Right ventricle myocardium inferior (tissue), 1 donor: ENCODE measurements around the gene APOBEC3B. TPM values are rescaled to one million over a fixed set of nuclear protein-coding genes. Genes with fewer than 3 reads are reported as not detected.
"Not testable (repeated sequence)": the region's sequence is repeated elsewhere in the genome, so short reads cannot be mapped to it uniquely, and the experiment has no call there.

ENCODE experiments used
- ATAC-seq: fragments of 200-7000 bp; cut with Tn5 transposase; one replicate; pipeline ENCODE4 v1.9.1; 2020; ENCODE audit warnings: mild to moderate bottlenecking, moderate library complexity
- DNase-seq: peaks from one replicate; pipeline ENCODE4 v3.0.0; 2021; ENCODE audit errors: missing footprints
- intact Hi-C: fragments of 100-400 bp; cut with DNase I; formaldehyde crosslinking; loops from one replicate; pipeline ENCODE4 v1.11.0; 2022
- total RNA-seq: library from RNA; stranded (reverse); fragmentation: NEBNext Ultra II Directional; extraction: Animal tissue kit (Norgen Biotek cat#: 25700); gene quantifications from one replicate; pipeline ENCODE4 v1.2.1, GENCODE V29; 2021
- donor health status: DM: no; HTN: yes; CAD: no; lungs with severe emphysema.

Gene APOBEC3B
- total RNA-seq, 1 donor from 2014 or later, result 0.78 TPM

DNA sequence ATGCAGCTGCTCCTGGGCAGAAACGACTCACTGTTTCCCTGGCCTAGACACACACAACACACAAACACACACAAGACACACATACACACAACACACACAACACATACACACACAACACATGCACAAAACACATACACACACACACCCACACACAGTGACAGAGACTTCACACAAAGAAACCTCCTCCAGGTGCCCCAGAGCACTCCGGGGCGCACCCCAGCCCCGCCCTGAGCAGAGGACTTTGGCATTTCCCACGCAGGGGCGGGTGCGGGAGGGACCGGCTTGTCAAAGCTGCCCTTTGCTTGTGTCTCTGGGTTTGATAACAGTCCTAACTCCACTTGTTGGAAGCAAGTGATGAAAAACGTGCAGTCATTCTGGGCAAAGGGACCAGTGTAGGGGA, 18.3 kb upstream of the APOBEC3B start:
- intact Hi-C loops, result no loop called here
- DNase-seq (no peak), ATAC-seq (no peak)

DNA sequence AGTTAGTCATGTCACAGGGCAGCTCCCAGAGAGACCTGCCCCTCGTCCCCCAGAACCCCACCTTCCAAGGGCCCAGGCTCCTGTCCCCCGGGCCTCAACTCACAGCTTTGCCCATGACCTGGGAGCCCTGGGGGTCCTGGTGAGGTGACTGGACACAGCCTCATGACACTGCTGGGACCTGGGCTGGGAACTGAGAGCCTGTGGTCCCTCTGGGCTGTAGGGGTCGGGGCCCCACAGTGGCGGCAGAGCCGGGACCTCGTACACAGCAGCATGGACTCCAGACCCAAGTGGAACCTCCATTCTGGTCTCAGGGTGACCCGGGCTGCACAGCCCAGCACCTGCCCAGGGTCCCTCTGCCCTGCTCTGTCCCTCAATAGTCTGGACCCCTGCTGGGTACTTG, 17.8 kb upstream of the APOBEC3B start:
- intact Hi-C loops, result no loop called here
- DNase-seq, result no peak
- ATAC-seq, result no peak

DNA sequence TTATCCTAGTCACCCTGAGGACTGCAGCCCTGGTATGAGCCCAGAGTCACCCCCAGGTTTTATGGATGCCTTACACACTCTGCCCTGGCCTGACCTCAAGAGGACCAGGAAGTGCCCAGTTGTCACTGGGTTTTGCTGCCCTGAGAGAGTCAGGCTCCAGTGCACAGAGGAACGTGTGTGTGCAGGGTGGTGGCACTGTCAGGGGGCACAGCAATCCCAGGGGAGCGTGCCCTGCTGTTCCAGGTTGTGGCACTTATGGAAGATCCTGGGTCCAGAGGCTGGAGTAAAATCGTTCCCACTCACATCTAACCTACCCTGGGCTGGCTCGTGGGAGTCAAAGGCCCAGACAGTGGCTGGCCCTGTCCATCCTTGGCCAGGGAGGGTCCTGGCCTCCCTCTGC, 17.2 kb upstream of the APOBEC3B start:
- ATAC-seq, result no peak
- intact Hi-C loops, result no loop called here
- no peak for DNase-seq

DNA sequence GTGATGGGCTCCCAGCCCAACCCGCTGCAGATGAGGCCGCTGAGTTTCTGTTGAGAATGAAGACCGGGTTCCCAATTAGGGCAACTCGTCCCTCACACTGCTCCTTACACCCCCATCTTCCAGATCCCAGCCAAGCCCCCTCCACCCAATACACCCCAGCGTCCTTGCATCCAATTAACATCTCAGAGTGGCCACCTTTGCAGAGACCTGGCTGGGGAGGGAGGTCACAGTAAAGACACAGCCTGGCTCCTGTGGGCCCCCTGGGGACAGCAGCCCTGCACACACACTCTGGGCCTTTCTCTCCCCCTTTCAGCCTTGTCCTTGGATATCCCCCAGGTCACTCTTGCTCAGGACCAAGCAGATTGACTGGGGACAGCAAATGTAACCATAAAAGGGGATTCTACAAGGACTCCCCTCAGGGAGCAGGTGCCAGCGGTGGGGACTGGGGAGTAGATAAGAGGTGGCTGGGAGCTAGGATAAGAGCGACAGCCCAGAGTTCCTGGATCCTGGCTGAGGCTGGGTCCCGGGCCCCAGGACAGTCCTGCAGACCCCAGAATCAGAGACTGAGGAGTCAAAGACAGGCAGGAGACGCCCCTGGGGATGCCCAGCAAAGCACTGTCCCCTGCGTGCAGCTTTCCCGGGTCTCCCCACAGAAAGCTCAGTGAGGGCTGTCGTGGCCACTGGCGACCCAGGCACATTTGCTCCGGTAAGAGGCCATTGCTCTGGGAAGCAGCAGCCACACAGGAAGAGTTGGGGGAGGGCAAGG, 16.4 kb upstream of the APOBEC3B start:
- intact Hi-C loops, result no loop called here
- ATAC-seq, result no peak
- no peak for DNase-seq

DNA sequence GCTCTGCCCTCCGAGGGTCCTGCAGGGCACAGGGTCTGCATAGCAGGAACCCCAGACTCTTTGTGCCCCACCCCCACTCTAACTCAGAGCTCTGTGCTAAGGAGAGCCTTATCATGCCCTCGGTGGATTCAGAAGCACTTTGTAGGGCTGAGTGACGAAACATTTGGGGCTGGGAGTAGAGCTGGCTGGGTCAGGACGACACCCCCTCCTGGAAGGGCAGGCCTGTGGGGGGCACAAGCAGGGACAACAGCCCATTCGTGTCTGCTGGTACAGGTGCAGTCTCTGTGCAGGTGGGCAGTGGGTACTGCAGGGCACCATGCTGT, 15.8 kb upstream of the APOBEC3B start:
- no peak for ATAC-seq
- no peak for DNase-seq
- intact Hi-C loops, result no loop called here

DNA sequence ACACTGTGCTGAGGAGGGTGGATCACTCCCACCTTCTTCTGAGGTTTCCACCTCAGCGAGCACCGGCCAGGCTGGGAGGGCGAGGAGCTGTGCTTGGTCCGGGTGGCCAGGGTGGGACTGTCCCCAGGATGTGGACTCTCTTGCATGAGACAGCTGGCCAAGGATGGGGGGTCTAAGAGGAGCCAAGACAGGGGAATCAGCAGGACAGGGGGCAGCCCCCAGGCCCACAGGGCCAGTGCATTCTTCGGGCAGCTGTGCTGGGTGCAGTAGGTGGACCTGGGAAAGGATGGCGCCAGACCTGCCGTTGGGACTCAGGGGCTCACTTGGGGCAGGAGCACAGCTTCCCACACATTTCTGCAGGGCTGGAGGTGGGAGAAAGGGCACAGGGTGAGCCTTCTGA, 15.2 kb upstream of the APOBEC3B start:
- intact Hi-C loops, result no loop called here
- DNase-seq (no peak), ATAC-seq (no peak)

DNA sequence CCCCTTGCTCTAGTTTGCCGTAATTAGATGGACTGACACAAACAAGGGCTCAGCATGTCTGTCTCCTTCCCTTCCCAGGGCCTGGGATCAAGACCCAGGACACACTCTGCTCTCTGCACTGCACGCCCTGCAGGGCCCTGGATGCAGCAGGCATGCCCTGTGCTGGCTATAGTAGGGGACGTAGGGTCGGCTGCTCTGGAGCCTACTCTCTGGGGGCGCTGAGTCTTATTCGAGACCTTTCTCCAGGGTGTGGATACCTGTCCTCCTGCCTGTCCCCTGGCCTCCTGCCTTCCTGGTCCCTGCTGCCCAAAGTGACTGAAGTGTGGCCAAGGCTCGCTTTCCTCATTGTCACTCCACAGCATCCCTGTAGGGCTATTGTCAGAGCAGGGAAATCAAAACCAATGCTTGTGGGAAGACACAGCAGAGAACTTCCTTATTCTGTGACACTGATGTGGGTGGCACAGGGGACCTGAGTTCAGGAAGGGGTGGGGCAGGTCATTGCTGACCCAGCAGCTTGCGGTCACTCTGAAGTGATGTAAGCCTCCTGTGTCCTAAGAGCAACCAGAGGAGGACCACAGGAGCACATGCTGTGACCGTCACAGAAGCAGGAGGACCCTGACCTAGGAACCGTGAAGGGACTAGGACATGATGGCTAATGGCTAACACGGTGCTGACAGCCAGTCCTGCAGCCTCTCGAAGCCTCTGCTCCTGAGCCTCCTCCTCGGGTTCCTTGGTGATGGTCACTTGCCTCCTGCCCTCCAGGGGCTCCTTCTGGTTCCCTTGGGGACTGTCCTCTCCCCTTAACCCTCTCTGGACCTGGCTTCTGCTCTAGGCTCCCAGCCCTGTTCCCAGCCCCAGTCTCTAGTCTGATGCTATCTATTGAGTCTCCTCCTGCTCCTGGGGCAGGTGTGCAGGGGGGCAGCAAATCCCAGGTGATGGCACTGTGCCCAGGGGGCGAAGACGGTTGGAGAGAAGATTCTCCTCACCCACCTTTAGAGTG, 14.4 kb upstream of the APOBEC3B start:
- intact Hi-C loops, result no loop called here
- ATAC-seq, result peak; percentile 20
- DNase-seq, result no peak

DNA sequence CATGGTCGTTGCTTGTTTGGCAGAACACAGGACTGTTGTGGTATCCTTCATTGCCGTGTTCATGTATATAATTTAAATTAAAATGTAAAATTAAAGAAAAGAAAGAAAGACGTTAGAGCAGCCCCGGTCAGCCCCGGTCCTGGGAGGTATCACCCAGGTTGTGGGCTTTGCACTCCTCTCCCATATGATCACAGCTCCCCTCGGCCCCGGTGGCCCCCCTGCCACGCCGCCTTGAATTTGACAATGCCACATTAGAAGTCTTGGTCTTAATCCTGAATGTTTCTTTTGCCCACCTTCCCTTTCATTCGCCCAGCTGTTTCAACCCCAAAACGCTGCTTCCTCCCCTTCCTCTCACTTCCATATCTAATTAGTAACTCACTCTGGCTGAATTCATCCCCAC, 13.3 kb upstream of the APOBEC3B start:
- DNase-seq, result no peak
- no peak for ATAC-seq
- intact Hi-C loops, result no loop called here

DNA sequence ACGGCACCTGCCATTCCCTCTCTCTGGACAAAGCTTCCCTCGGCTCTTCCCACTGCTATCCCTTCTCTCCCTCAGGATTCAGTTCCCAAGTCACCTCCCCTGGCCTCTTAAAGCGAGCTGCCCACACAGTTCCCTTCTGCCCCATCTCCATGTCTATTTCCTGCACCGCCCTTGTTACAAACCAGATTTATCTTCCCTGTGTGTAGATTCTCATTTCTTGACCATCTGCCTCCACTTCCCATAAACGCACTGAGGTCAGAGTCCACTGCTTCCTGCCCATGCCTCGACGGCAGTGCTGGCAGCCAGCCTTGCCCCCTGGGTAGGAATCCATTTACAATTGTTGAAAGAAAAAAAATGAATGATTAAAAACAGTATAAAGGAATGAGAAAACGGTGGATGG, 11.6 kb upstream of the APOBEC3B start:
- ATAC-seq (no peak), DNase-seq (no peak)
- intact Hi-C loops, result no loop called here

DNA sequence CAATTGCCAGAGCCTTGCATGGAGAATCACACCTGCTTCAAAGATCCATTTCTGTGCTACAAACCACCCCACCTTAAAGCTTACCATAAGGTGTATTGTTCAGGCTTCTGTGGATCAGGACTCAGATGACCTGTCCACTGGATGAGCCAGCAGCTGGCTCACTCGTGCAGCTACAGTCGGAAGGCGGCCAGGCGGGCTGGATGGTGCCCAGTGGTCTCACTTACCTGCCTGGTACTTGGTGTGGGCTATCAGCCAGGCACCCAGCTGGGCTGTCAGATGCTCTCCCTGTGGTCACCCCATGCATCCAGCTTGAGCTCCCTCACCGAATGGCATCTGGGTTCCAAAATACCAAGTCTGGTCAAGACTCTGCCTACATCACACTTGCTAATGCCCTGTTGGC, 10.9 kb upstream of the APOBEC3B start:
- ATAC-seq, result no peak
- no peak for DNase-seq
- intact Hi-C loops, result no loop called here

DNA sequence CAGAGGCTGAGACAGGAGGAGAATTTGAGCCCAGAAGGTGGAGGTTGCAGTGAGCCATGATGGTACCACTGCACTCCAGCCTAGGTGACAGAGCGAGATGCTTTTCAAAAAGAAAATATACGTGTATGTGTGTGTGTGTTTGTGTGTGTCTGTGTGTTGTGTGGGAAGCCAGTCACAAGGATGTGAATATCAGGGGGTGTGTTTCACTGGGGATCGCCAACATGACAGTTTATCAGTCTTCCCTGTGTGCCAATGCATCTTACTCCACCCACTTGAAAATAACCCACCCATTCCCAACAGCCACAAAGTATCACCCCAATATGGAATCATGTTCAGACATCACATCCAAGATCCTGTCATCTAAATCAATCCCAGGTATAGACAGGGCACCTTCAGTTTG, 10.4 kb upstream of the APOBEC3B start:
- intact Hi-C loops, result no loop called here
- ATAC-seq (no peak), DNase-seq (no peak)

DNA sequence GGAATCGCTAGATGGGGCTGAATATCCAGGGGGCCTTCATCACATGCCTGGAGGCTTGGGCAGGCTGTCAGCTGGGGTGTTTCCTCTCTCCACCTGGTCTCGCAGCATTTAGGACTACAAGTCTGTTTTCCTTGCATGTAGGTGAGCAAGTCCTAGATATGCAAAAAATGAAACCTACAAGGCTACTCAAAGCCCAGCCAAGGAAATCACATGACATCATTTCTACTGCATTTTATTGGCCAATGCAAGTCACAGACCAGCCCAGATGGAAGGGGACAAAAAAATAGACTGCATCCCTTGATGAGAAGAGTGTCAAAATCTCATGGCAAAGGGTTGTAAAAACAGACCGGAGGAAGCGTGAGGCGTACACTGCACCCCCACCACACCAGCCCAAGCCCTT, 9.6 kb upstream of the APOBEC3B start:
- no peak for DNase-seq
- intact Hi-C loops, result no loop called here

DNA sequence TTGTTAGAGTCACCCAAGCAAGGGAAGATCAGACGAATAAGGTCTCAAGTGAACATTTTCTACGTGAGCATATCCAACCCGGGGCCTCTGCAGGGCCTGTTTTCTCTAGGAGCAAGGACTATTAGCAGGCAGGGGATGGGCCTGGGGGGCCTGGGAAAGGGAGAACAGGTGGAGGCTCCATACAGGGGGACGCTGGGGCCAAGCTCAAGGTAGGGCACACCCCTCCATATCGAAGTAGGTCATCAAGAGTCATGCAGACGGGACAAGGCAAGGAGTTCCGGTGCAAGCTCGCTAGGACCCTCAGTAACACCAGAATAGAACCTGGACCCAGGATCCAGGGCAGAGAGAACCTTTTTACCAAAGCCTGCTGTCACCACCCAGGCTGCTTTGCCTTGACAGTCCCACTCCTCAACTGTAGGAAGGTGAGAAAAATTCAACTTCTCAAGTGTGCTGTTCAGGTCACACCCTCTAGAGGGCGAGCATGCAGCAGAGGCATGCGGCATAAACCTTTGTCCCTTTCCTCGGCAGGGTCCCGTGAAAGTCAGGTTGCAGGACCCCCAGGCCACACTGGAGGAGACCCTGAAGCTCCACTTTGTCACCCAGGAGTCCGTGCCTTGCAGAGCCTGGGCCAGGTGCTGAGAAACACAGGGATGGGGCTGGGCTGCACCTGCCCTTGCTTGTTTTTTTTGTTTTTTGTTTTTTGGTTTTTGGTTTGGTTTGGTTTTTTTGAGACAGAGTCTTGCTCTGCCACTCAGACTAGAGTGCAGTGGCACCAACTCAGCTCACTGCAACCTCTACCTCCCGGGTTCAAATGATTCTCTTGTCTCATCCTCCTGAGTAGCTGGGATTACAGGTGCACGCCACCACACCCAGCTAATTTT, 8.6 kb upstream of the APOBEC3B start:
- intact Hi-C loops, result no loop called here
- no peak for ATAC-seq
- DNase-seq, result no peak

More for the DNA sequence above, 9.6 kb upstream of the APOBEC3B start:
- ATAC-seq, result no peak

DNA sequence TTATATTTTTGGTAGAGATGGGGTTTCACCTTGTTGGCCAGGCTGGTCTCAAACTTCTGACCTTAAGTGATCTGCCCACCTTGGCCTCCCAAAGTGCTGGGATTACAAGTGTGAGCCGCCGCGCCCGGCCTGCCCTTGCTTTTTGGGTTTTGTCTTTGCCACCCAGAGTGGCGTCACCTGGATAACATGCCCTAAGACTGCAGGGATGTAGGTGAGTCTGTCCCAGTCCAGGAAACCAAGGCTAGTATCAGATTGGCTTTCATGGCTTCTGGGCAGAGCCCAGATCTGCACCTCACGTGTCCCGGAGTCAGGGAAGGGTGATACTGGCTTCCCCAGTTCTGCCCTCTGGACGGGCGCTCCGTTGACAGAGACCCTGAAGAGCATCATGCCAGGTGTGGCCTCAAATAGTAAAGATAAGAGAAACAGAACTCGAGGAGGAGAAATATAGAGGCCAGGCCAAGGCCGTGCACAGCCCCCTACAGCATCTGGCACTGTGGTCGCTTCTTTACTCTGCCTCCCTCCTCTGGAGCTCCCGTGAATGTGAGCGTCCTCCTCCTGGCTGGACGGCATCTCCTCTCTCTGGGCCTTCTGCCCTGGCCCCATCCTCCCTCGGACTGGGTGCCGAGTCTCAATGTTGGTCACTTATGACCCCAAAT, 7.8 kb upstream of the APOBEC3B start:
- DNase-seq (no peak), ATAC-seq (no peak)
- intact Hi-C loops, result no loop called here

DNA sequence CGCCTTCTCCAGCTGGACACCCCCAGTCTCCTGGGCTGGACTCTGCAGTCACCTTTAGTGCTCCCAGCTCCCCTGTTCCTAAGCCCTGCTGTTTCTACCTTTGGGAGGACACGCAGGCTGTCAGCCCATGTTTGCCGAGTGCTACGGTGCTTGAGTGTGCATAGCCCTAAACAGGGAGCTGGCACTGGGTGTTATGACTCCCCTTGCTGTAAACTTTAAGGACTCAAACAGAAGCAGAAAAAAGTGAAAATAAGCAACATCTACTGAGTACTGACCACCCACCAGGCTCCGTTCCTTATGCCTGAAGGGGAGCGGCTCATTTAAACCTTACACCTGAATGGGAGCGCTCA, 7.3 kb upstream of the APOBEC3B start:
- intact Hi-C loops, result no loop called here
- DNase-seq (no peak), ATAC-seq (no peak)

DNA sequence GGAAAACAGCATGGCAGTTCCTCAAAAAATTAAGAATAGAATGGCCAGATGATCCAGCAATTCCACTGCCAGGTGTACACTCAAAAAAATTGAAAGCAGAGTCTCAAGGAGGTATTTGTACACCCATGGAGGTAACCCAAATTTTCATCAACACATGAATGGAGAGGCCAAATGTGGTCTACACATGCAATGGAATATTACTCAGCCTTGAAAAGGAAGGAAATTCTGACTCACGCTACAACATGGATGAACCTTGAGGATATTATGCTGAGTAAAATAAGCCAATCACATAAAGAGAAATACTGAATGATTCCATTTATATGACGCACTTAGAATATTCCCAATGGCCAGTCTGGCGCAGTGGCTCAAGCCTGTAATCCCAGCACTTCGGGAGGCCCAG, 4.9 kb upstream of the APOBEC3B start:
- DNase-seq, intact Hi-C loops, ATAC-seq: not testable (repeated sequence)

DNA sequence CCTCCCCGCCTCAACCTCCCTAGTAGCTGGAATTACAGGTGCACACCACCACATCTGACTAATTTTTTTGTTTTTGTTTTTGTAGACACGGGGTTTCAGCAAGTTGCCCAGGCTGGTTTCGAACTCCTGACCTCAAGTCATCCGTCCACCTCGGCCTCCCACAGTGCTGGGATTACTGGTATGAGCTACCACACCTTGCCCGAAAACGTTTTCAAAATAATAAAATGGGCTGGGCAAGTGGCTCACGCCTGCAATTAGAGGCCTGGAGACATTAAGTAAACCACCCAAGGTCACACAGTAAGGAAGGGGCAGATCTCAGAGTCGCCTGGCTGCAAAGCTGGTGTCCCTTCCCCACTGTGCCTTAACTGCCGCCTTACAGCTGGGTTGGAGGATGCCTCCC, 1.6 kb upstream of the APOBEC3B start:
- ATAC-seq, DNase-seq, intact Hi-C loops: not testable (repeated sequence)

DNA sequence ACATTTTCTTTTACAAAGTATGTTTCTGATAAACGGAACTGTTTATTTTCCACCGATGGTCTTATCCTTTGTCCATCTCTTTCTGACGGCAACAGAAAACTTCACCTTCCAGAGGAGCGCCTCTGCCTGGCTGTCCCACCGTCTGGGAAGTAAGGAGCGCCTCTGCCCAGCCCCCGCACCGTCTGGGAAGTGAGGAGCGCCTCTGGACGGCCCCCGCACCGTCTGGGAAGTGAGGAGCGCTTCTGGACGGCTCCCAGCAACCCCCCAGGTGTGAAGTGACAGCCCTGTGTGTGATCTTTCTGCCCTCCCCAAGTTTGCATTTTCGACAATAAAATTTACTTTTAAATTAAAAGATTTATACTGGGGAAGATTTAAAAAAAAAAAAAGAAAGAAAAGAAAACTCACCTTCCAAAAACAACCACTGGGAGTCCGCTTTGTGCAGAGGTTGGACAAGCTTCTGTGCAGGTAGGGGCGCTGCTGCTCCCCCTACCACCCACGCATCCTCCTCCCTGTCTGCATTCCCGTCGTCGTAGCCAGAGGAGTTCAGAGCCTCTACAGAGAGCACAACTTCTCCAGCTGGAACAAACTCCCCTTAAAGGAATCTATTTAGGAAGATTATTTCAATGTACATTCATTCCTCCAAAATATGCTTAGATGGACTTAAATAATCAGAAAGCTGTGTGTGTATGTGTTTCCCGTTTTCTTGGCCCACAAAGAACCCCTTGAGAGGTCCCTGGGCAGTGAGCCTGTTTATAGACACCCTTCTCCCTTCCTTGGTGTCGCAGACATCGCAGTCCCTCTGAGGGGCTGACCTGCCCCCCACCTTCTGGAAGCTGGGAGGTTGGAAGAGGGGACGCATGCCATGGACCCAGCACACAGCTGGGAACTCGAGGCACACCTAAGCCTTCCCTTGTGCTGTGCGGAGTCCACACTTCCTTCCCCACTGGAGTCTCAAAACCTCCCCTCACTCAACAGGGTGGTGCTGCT, 849 bp upstream of the APOBEC3B start:
- DNase-seq (no peak), ATAC-seq (no peak)
- intact Hi-C loops, result no loop called here
